Lower lobe of right lung (tissue), 2 donors: ENCODE measurements around the gene DPYD. TPM values are rescaled to one million over a fixed set of nuclear protein-coding genes. Genes with fewer than 3 reads are reported as not detected.

Source experiments
- ATAC-seq, 2 donors: fragments of 200-7000 bp; cut with Tn5 transposase; one replicate each; pipeline ENCODE4 v1.9.1; 2020 to 2022; ENCODE audit warnings: mild to moderate bottlenecking in 2 of 2, moderate library complexity in 2 of 2
- DNase-seq: peaks from one replicate; pipeline ENCODE4 v3.0.0-alpha.2; 2020
- H3K27ac ChIP-seq: fragments of 200-600 bp; one replicate; pipeline ENCODE4 v1.8.0; 2022
- H3K27me3 ChIP-seq: fragments of 200-600 bp; one replicate; pipeline ENCODE4 v1.8.0; 2022; ENCODE audit warnings: low read depth
- H3K36me3 ChIP-seq: fragments of 200-600 bp; one replicate; pipeline ENCODE4 v1.8.0; 2022; ENCODE audit warnings: mild to moderate bottlenecking
- H3K4me1 ChIP-seq: fragments of 200-600 bp; one replicate; pipeline ENCODE4 v1.8.0; 2022
- H3K4me3 ChIP-seq: fragments of 200-600 bp; one replicate; pipeline ENCODE4 v1.8.0; 2022; ENCODE audit warnings: mild to moderate bottlenecking
- H3K9me3 ChIP-seq: fragments of 200-600 bp; one replicate; pipeline ENCODE4 v1.8.0; 2022
- intact Hi-C: fragments of 100-400 bp; cut with DNase I; formaldehyde crosslinking; loops from one replicate; pipeline ENCODE4 v1.11.0; 2022
- total RNA-seq: library from RNA; stranded (reverse); fragmentation: NEBNext Ultra II Directional; extraction: Animal tissue kit (Norgen Biotek cat#: 25700); gene quantifications from one replicate; pipeline ENCODE4 v1.2.1, GENCODE V29; 2021
- TF ChIP-seq, protein P1 (sequence below): fragments of 200-600 bp; IDR thresholded peaks from one replicate; pipeline ENCODE4 v1.8.0; 2022; ENCODE audit warnings: antibody characterized with exemption, mild to moderate bottlenecking
- donor health status: DM: no; HTN: yes; CAD: no; lungs with severe emphysema.

The DPYD gene
- total RNA-seq, 1 donor from 2014 or later, result 91.9 TPM

- TF ChIP-seq, protein P1, sequence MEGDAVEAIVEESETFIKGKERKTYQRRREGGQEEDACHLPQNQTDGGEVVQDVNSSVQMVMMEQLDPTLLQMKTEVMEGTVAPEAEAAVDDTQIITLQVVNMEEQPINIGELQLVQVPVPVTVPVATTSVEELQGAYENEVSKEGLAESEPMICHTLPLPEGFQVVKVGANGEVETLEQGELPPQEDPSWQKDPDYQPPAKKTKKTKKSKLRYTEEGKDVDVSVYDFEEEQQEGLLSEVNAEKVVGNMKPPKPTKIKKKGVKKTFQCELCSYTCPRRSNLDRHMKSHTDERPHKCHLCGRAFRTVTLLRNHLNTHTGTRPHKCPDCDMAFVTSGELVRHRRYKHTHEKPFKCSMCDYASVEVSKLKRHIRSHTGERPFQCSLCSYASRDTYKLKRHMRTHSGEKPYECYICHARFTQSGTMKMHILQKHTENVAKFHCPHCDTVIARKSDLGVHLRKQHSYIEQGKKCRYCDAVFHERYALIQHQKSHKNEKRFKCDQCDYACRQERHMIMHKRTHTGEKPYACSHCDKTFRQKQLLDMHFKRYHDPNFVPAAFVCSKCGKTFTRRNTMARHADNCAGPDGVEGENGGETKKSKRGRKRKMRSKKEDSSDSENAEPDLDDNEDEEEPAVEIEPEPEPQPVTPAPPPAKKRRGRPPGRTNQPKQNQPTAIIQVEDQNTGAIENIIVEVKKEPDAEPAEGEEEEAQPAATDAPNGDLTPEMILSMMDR, result no peak
- no peak overlapping the region for H3K4me3 ChIP-seq
- intact Hi-C loops, result no loop called here
- no peaks in the 10 kb centered on the region for H3K9me3 ChIP-seq
- DNase-seq (no peak), ATAC-seq (no peak)
- no peak overlapping the region for H3K27ac ChIP-seq
- no peaks in the 10 kb centered on the region for H3K27me3 ChIP-seq
- H3K4me1 ChIP-seq, result no peaks in the 10 kb centered on the region
- H3K36me3 ChIP-seq, result no peaks in the 10 kb centered on the region
Measured at GRCh38 chr1:97508653-97509218, 412.1 kb downstream of the DPYD start.

DNA sequence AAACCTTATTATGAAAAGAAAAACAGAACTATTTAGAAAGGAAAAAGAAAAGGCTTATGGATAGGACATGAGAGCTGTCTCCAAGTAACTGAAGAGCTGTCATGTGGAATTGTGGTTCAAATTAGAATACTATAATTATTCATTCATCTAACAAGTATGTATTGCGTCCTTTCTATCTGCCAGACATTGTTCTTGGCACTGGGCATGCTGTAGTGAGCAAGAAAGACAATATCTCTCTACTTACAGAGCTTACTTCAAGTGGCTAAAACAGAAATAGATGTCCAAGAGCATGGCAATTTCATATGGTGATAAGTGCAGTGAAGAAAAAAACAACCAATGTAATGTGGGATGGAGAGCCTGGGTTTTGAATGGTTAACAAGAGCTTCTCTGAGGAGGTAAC lies 413.0 kb downstream of the DPYD start:
- ATAC-seq, result no peak
- Histone ChIP-seq H3K4me1 (no peaks in the 10 kb centered on the region), H3K27me3 (no peaks in the 10 kb centered on the region), H3K9me3 (no peaks in the 10 kb centered on the region), H3K27ac (no peak overlapping the region), H3K4me3 (no peak overlapping the region), H3K36me3 (no peaks in the 10 kb centered on the region)
- TF ChIP-seq, protein P1, result no peak
- no peak for DNase-seq
- intact Hi-C loops, result no loop called here

GRCh38 chr1:97506368-97506767 lies 414.5 kb downstream of the DPYD start:
- DNase-seq (no peak), ATAC-seq (no peak)
- Histone ChIP-seq H3K4me3 (no peak overlapping the region), H3K27me3 (no peaks in the 10 kb centered on the region), H3K36me3 (no peaks in the 10 kb centered on the region), H3K9me3 (no peaks in the 10 kb centered on the region), H3K4me1 (no peaks in the 10 kb centered on the region), H3K27ac (no peak overlapping the region)
- intact Hi-C loops, result no loop called here
- TF ChIP-seq, protein P1, result no peak

DNA sequence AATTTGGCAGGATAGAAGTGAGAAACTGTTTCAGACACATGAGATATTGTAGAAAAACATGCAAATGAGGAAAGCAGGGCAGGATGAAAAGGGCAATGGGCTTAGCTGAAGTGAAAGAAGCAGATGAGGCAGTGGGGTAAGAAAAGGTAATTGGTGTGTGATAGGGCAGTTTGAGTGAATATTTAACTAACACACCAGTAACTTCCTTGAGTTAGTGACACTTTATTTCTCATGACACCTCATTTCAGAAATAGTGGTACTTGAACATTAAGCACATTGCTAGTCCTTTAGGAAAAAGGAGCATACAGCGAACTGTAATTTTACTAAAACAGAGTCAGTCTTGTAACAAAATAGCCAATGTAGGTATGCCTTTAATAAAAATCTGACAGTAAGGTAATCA lies 415.0 kb downstream of the DPYD start:
- intact Hi-C loops, result no loop called here
- no peaks in the 10 kb centered on the region for H3K9me3 ChIP-seq
- no peaks in the 10 kb centered on the region for H3K27me3 ChIP-seq
- no peaks in the 10 kb centered on the region for H3K36me3 ChIP-seq
- H3K27ac ChIP-seq, result no peak overlapping the region
- H3K4me1 ChIP-seq, result no peaks in the 10 kb centered on the region
- TF ChIP-seq, protein P1, result no peak
- no peak for DNase-seq
- ATAC-seq, result no peak
- no peak overlapping the region for H3K4me3 ChIP-seq

GRCh38 chr1:97505289-97505688 lies 415.5 kb downstream of the DPYD start:
- no peaks in the 10 kb centered on the region for H3K27me3 ChIP-seq
- no peaks in the 10 kb centered on the region for H3K9me3 ChIP-seq
- no peak overlapping the region for H3K4me3 ChIP-seq
- H3K27ac ChIP-seq, result no peak overlapping the region
- intact Hi-C loops, result no loop called here
- ATAC-seq (no peak), DNase-seq (no peak)
- no peaks in the 10 kb centered on the region for H3K4me1 ChIP-seq
- TF ChIP-seq, protein P1, result no peak
- no peaks in the 10 kb centered on the region for H3K36me3 ChIP-seq

DNA sequence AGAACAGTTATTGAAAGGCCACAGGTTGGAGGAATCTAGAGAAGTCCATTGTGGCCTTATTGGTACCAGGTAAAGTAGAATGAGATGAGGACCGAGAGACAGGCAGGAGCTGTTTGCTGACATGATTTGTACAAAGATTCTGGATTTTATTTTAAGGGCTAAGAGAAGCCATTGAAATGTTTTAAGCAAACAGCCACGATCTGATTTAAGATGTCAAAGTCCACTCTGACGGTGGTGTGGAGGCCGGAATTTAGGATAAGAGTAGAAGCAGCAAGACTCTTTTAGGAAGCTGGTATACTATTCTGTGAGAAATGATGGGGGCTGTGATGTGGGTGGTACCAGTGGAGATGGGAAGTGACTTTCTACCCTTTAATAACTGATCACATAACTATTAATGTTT lies 418.5 kb downstream of the DPYD start:
- H3K4me3 ChIP-seq, result no peak overlapping the region
- H3K36me3 ChIP-seq, result no peaks in the 10 kb centered on the region
- DNase-seq, result no peak
- TF ChIP-seq, protein P1, result no peak
- H3K27ac ChIP-seq, result no peak overlapping the region
- H3K4me1 ChIP-seq, result no peaks in the 10 kb centered on the region
- ATAC-seq, result no peak
- H3K9me3 ChIP-seq, result no peaks in the 10 kb centered on the region
- H3K27me3 ChIP-seq, result no peaks in the 10 kb centered on the region
- intact Hi-C loops, result no loop called here
